HFFc6 (cell line): Measurements from ENCODE around the gene TCERG1L. TPM values are rescaled to one million over a fixed set of nuclear protein-coding genes. Genes with fewer than 3 reads are reported as not detected.

Experiments
- DNase-seq: peaks from one replicate; pipeline ENCODE4 v3.0.0-alpha.2; 2018
- H3K27ac Mint-ChIP-seq: 2 replicates; pipeline ENCODE4 v1.8.0; 2020; ENCODE audit warnings: mild to moderate bottlenecking, mixed read lengths
- H3K27me3 Mint-ChIP-seq: 2 replicates; pipeline ENCODE4 v1.8.0; 2021; ENCODE audit warnings: mild to moderate bottlenecking, moderate library complexity, mixed read lengths; ENCODE audit not compliant: insufficient read depth
- H3K36me3 Mint-ChIP-seq: 2 replicates; pipeline ENCODE4 v1.8.0; 2021; ENCODE audit warnings: low read depth, mixed read lengths
- H3K4me1 Mint-ChIP-seq: 2 replicates; pipeline ENCODE4 v1.8.0; 2020; ENCODE audit warnings: low read depth, mixed read lengths
- H3K4me3 Mint-ChIP-seq: 2 replicates; pipeline ENCODE4 v1.8.0; 2020; ENCODE audit warnings: mild to moderate bottlenecking, moderate library complexity, mixed read lengths
- H3K9me3 Mint-ChIP-seq: 2 replicates; pipeline ENCODE4 v1.8.0; 2020; ENCODE audit warnings: mild to moderate bottlenecking, mixed read lengths
- CTCF ChIP-seq: fragments of 200-600 bp; sonication (generic); IDR thresholded peaks from 2 replicates; pipeline ENCODE4 v1.5.0; 2021; ENCODE audit warnings: antibody characterized with exemption, mild to moderate bottlenecking
- total RNA-seq, 6 experiments: library from RNA; stranded (reverse); fragmentation: NEBNext Ultra II Directional; extraction: Animal tissue kit (Norgen Biotek cat#: 25700); gene quantifications; 2 replicates in 1 of 6; 3 replicates in 5 of 6; pipeline ENCODE4 v1.2.3, GENCODE V29; 2021

TCERG1L gene
- total RNA-seq, 6 experiments from 2014 or later, result 0.09 TPM; not detected in 5

- peaks cover 27% of the 10 kb centered on the region for H3K9me3 Mint-ChIP-seq
- H3K4me1 Mint-ChIP-seq, result no peaks in the 10 kb centered on the region
- DNase-seq, result no peak
- TF ChIP-seq CTCF, result no peak
- peaks cover 3% of the 10 kb centered on the region; the same call in 1 of the 2 replicates for H3K27me3 Mint-ChIP-seq
- no peak overlapping the region for H3K27ac Mint-ChIP-seq
- H3K36me3 Mint-ChIP-seq, result peaks cover 5% of the 10 kb centered on the region; the same call in 1 of the 2 replicates
- no peak overlapping the region for H3K4me3 Mint-ChIP-seq
These were observed 745 bp downstream of the TCERG1L start for GRCh38 chr10:131310551-131311401.

- Mint-ChIP-seq H3K27me3 (peaks cover 3% of the 10 kb centered on the region; the same call in 1 of the 2 replicates), H3K36me3 (peaks cover 5% of the 10 kb centered on the region; the same call in 1 of the 2 replicates), H3K4me1 (no peaks in the 10 kb centered on the region), H3K9me3 (peaks cover 22% of the 10 kb centered on the region), H3K4me3 (no peak overlapping the region), H3K27ac (no peak overlapping the region)
- no peak for DNase-seq
- TF ChIP-seq CTCF, result peak; percentile 69
These were observed 1.4 kb downstream of the TCERG1L start for GRCh38 chr10:131310142-131310541.

GRCh38 chr10:131300508-131300907, 11.0 kb downstream of the TCERG1L start:
- Mint-ChIP-seq H3K27me3 (no peaks in the 10 kb centered on the region), H3K4me1 (no peaks in the 10 kb centered on the region), H3K4me3 (no peak overlapping the region), H3K36me3 (no peaks in the 10 kb centered on the region; the same call in 1 of the 2 replicates), H3K27ac (no peak overlapping the region), H3K9me3 (peaks cover 25% of the 10 kb centered on the region)
- DNase-seq, result no peak
- no peak for TF ChIP-seq CTCF

GRCh38 chr10:131290781-131291180, 20.7 kb downstream of the TCERG1L start:
- Mint-ChIP-seq H3K36me3 (peaks cover 7% of the 10 kb centered on the region; the same call in 1 of the 2 replicates), H3K4me1 (no peaks in the 10 kb centered on the region), H3K9me3 (peaks cover 46% of the 10 kb centered on the region), H3K4me3 (no peak overlapping the region), H3K27ac (no peak overlapping the region), H3K27me3 (no peaks in the 10 kb centered on the region; the same call in none of the 2 replicates)
- TF ChIP-seq CTCF, result no peak
- DNase-seq, result no peak

- Mint-ChIP-seq H3K4me3 (no peak overlapping the region), H3K36me3 (peaks cover 6% of the 10 kb centered on the region; the same call in 1 of the 2 replicates), H3K27me3 (peaks cover 2% of the 10 kb centered on the region), H3K27ac (no peak overlapping the region), H3K9me3 (peaks cover 45% of the 10 kb centered on the region), H3K4me1 (no peaks in the 10 kb centered on the region)
- no peak for TF ChIP-seq CTCF
- no peak for DNase-seq
These were observed 22.9 kb downstream of the TCERG1L start for GRCh38 chr10:131288648-131289047.
